Measurements from ENCODE around the gene COL4A4. TPM values are rescaled to one million over a fixed set of nuclear protein-coding genes. Genes with fewer than 3 reads are reported as not detected.

Gene COL4A4
- total and polyA plus RNA-seq, 2 experiments from 2014 or later: 1.3 to 3.1 TPM

GRCh38 chr2:227163485-227163997, 464 bp downstream of the COL4A4 start:
- Mint-ChIP-seq H3K4me1 (peaks cover 15% of the 10 kb centered on the region), H3K36me3 (ENCODE audit: low read depth) (no peaks in the 10 kb centered on the region), H3K9me3 (no peaks in the 10 kb centered on the region), H3K27me3 (ENCODE audit: insufficient read depth, low read depth, poor library complexity) (peaks cover 23% of the 10 kb centered on the region), H3K27ac (no peak overlapping the region), H3K4me3 (peak overlapping the region; percentile 80)
- Histone ChIP-seq H3K4me1 (ENCODE audit: insufficient read depth) (peaks cover 17% of the 10 kb centered on the region), H3K36me3 (ENCODE audit: insufficient read depth) (no peaks in the 10 kb centered on the region; the same call in 1 of the 2 replicates), H3K4me3 (peak overlapping the region; percentile 78), H3K27me3 (ENCODE audit: insufficient read depth) (peaks cover 29% of the 10 kb centered on the region), H3K27ac (ENCODE audit: low read depth) (no peak overlapping the region), H2AFZ (peak overlapping the region; percentile 92), H4K20me1 (replicated peaks; ENCODE audit: insufficient read depth) (no peaks in the 10 kb centered on the region), H3K79me2 (replicated peaks; ENCODE audit: insufficient read depth) (no peaks in the 10 kb centered on the region), H3K4me2 (peak overlapping the region; percentile 90), H3K9me2 (ENCODE audit: insufficient read depth) (no peaks in the 10 kb centered on the region), H3F3A (replicated peaks; ENCODE audit: low read depth) (no peaks in the 10 kb centered on the region)
- peak; percentile 47 for DNase-seq (ENCODE audit: low spot score)
- TF ChIP-seq EZH2 (IDR thresholded peaks at IDR 0.05; ENCODE audit: low read depth, unreplicated experiment) (no peak), ETS1 (IDR thresholded peaks at IDR 0.05) (no peak; the same call in 1 of the 2 replicates), ZNF114 (CRISPR knock-in tag; IDR thresholded peaks at IDR 0.05) (no peak), ZNF462 (CRISPR knock-in tag; IDR thresholded peaks at IDR 0.05) (no peak), STAT1 (IDR thresholded peaks at IDR 0.05; ENCODE audit: unreplicated experiment) (no peak), CREB1 (CRISPR knock-in tag; IDR thresholded peaks at IDR 0.05; ENCODE audit: low read depth) (no peak), JUNB (IDR thresholded peaks at IDR 0.05; ENCODE audit: unreplicated experiment) (no peak), EZH2phosphoT487 (IDR thresholded peaks at IDR 0.05; ENCODE audit: unreplicated experiment) (no peak), NANOG (IDR thresholded peaks at IDR 0.05; ENCODE audit: borderline replicate concordance) (no peak), POLR2AphosphoS5 (IDR thresholded peaks at IDR 0.05; ENCODE audit: low read depth) (no peak), ZNF331 (CRISPR knock-in tag; IDR thresholded peaks at IDR 0.05; ENCODE audit: low read depth) (no peak)
- TF ChIP-seq, protein P1, sequence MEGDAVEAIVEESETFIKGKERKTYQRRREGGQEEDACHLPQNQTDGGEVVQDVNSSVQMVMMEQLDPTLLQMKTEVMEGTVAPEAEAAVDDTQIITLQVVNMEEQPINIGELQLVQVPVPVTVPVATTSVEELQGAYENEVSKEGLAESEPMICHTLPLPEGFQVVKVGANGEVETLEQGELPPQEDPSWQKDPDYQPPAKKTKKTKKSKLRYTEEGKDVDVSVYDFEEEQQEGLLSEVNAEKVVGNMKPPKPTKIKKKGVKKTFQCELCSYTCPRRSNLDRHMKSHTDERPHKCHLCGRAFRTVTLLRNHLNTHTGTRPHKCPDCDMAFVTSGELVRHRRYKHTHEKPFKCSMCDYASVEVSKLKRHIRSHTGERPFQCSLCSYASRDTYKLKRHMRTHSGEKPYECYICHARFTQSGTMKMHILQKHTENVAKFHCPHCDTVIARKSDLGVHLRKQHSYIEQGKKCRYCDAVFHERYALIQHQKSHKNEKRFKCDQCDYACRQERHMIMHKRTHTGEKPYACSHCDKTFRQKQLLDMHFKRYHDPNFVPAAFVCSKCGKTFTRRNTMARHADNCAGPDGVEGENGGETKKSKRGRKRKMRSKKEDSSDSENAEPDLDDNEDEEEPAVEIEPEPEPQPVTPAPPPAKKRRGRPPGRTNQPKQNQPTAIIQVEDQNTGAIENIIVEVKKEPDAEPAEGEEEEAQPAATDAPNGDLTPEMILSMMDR (conservative IDR thresholded peaks at IDR 0.05; ENCODE audit: low read depth in 2 of 2): no peak
- TF ChIP-seq, protein P2, sequence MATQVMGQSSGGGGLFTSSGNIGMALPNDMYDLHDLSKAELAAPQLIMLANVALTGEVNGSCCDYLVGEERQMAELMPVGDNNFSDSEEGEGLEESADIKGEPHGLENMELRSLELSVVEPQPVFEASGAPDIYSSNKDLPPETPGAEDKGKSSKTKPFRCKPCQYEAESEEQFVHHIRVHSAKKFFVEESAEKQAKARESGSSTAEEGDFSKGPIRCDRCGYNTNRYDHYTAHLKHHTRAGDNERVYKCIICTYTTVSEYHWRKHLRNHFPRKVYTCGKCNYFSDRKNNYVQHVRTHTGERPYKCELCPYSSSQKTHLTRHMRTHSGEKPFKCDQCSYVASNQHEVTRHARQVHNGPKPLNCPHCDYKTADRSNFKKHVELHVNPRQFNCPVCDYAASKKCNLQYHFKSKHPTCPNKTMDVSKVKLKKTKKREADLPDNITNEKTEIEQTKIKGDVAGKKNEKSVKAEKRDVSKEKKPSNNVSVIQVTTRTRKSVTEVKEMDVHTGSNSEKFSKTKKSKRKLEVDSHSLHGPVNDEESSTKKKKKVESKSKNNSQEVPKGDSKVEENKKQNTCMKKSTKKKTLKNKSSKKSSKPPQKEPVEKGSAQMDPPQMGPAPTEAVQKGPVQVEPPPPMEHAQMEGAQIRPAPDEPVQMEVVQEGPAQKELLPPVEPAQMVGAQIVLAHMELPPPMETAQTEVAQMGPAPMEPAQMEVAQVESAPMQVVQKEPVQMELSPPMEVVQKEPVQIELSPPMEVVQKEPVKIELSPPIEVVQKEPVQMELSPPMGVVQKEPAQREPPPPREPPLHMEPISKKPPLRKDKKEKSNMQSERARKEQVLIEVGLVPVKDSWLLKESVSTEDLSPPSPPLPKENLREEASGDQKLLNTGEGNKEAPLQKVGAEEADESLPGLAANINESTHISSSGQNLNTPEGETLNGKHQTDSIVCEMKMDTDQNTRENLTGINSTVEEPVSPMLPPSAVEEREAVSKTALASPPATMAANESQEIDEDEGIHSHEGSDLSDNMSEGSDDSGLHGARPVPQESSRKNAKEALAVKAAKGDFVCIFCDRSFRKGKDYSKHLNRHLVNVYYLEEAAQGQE (IDR thresholded peaks at IDR 0.05; ENCODE audit: unreplicated experiment): no peak
- ATAC-seq: peak; percentile 44
